HG02588 (cell line): ENCODE data around the gene PSEN2.

Experiments
- ATAC-seq: cut with Tn5 transposase; IDR thresholded peaks from one replicate; pipeline ENCODE4 v1.9.1; 2021; ENCODE audit warnings: mild to moderate bottlenecking, moderate library complexity; ENCODE audit not compliant: unreplicated experiment

The PSEN2 gene

GRCh38 chr1:226884966-226885820, 14.8 kb downstream of the PSEN2 start:
- ATAC-seq, result no peak

- no peak for ATAC-seq
Measured at GRCh38 chr1:226886122-226886901, 15.9 kb downstream of the PSEN2 start.

- no peak for ATAC-seq
Measured at GRCh38 chr1:226887006-226887405, 16.6 kb downstream of the PSEN2 start.

- ATAC-seq, result no peak
Measured at GRCh38 chr1:226888021-226888420, 17.6 kb downstream of the PSEN2 start.

- ATAC-seq, result no peak
Measured at GRCh38 chr1:226888816-226889215, 18.4 kb downstream of the PSEN2 start.

- ATAC-seq, result no peak
Measured at GRCh38 chr1:226889616-226890330, 19.4 kb downstream of the PSEN2 start.

- no peak for ATAC-seq
Measured at GRCh38 chr1:226890331-226891108, 20.1 kb downstream of the PSEN2 start.

GRCh38 chr1:226891346-226891745, 20.9 kb downstream of the PSEN2 start:
- ATAC-seq, result no peak

GRCh38 chr1:226891846-226892523, 21.6 kb downstream of the PSEN2 start:
- no peak for ATAC-seq

- no peak for ATAC-seq
Measured at GRCh38 chr1:226892524-226892875, 22.1 kb downstream of the PSEN2 start.

GRCh38 chr1:226893936-226894335, 23.5 kb downstream of the PSEN2 start:
- no peak for ATAC-seq

- ATAC-seq, result no peak
Measured at GRCh38 chr1:226894826-226895225, 24.4 kb downstream of the PSEN2 start.

- no peak for ATAC-seq
Measured at GRCh38 chr1:226895644-226896043, 25.2 kb downstream of the PSEN2 start.

- no peak for ATAC-seq
Measured at GRCh38 chr1:226898246-226898645, 27.8 kb downstream of the PSEN2 start.

GRCh38 chr1:226901421-226901820, 31.0 kb downstream of the PSEN2 start:
- no peak for ATAC-seq

GRCh38 chr1:226902601-226903000, 32.2 kb downstream of the PSEN2 start:
- no peak for ATAC-seq

GRCh38 chr1:226903819-226904716, 33.7 kb downstream of the PSEN2 start:
- ATAC-seq, result no peak

GRCh38 chr1:226904772-226905171, 34.4 kb downstream of the PSEN2 start:
- no peak for ATAC-seq

- ATAC-seq, result no peak
Measured at GRCh38 chr1:226908419-226908818, 38.0 kb downstream of the PSEN2 start.
